Fibroblast of lung (primary cell): ENCODE results near the gene SCUBE1. TPM values are rescaled to one million over a fixed set of nuclear protein-coding genes. Genes with fewer than 3 reads are reported as not detected.
A peak's percentile ranks its signal among the peaks of the same experiment; 100 is the strongest.

Source experiments
- DNase-seq, 2 donors: peaks; one replicate each; pipeline versions ENCODE4 v3.0.0 to v3.0.0-alpha.2; 2010; ENCODE audit warnings: low read depth in 2 of 2
- H2AFZ ChIP-seq: 2 replicates; pipeline ENCODE4 v1.5.1; 2012; ENCODE audit warnings: low read length, control low read depth, inconsistent platforms
- H3K27ac ChIP-seq: 2 replicates; pipeline ENCODE4 v1.5.1; 2011; ENCODE audit warnings: low read length, control low read depth; ENCODE audit not compliant: insufficient read depth
- H3K27me3 ChIP-seq: 2 replicates; pipeline ENCODE4 v1.5.1; 2011; ENCODE audit warnings: mild to moderate bottlenecking, low read length; ENCODE audit not compliant: control insufficient read depth, insufficient read depth
- H3K36me3 ChIP-seq: 2 replicates; pipeline ENCODE4 v1.5.1; 2011; ENCODE audit warnings: low read length; ENCODE audit not compliant: control insufficient read depth, insufficient read depth
- H3K4me1 ChIP-seq: 2 replicates; pipeline ENCODE4 v1.5.1; 2011; ENCODE audit warnings: low read length; ENCODE audit not compliant: control insufficient read depth, insufficient read depth; ENCODE audit errors: extremely low read depth
- H3K4me2 ChIP-seq: 2 replicates; pipeline ENCODE4 v1.5.1; 2011; ENCODE audit warnings: low read length, control low read depth; ENCODE audit not compliant: insufficient read depth; ENCODE audit errors: extremely low read depth
- H3K4me3 ChIP-seq, 4 experiments: fragments of 200-600 bp in 1 of 4; sonication (generic) in 1 of 4; replicated peaks in 1 of 4; 2 replicates each; pipeline ENCODE4 v1.5.1; 2011 to 2016; ENCODE audit warnings: low read length in 4 of 4, low read depth in 3 of 4, mild to moderate bottlenecking in 3 of 4, control low read depth in 2 of 4, inconsistent platforms in 1 of 4, mixed read lengths in 1 of 4; ENCODE audit not compliant: insufficient read depth in 1 of 4; ENCODE audit errors: control extremely low read depth in 1 of 4
- H3K79me2 ChIP-seq: 2 replicates; pipeline ENCODE4 v1.5.1; 2012; ENCODE audit warnings: mild to moderate bottlenecking, low read length, inconsistent platforms; ENCODE audit not compliant: control insufficient read depth, insufficient read depth
- H3K9ac ChIP-seq: 2 replicates; pipeline ENCODE4 v1.5.1; 2011; ENCODE audit warnings: mild to moderate bottlenecking, low read length, control low read depth; ENCODE audit not compliant: insufficient read depth
- H3K9me3 ChIP-seq: 2 replicates; pipeline ENCODE4 v1.5.1; 2012; ENCODE audit warnings: low read depth, low read length; ENCODE audit not compliant: control insufficient read depth, insufficient read depth
- H4K20me1 ChIP-seq: 2 replicates; pipeline ENCODE4 v1.5.1; 2011; ENCODE audit warnings: low read length; ENCODE audit not compliant: control insufficient read depth, insufficient read depth; ENCODE audit errors: extremely low read depth
- CTCF ChIP-seq, 2 donors: IDR thresholded peaks in 1 of 2; conservative IDR thresholded peaks in 1 of 2; 1 replicate in 1 of 2; 2 replicates in 1 of 2; pipeline ENCODE4 v1.5.1; 2011 to 2012; ENCODE audit warnings: low read length in 2 of 2, control low read depth in 1 of 2, inconsistent platforms in 1 of 2, low read depth in 1 of 2, mild to moderate bottlenecking in 1 of 2
- EZH2 ChIP-seq: IDR thresholded peaks from 2 replicates; pipeline ENCODE4 v1.5.1; 2012; ENCODE audit warnings: low read length, control low read depth, mild to moderate bottlenecking; ENCODE audit errors: missing control alignments
- polyA plus RNA-seq, 2 donors: library from polyadenylated mRNA; depleted of rRNA in 1 of 2; stranded (reverse) in 1 of 2; unstranded in 1 of 2; fragments of >200 nt; gene quantifications; 2 replicates each; pipeline ENCODE4 v1.2.1, GENCODE V29; 2011 to 2012; ENCODE audit warnings: missing spikeins in 1 of 2
- total RNA-seq: library from RNA; depleted of rRNA; stranded (reverse); fragments of >200 nt; gene quantifications from 2 replicates; pipeline ENCODE4 v1.2.1, GENCODE V29; 2014

Gene SCUBE1
- total and polyA plus RNA-seq, 2 donors (not counting 1 experiment from before 2014, with no cell fraction given), result 0.17 TPM; not detected in 1

DNA sequence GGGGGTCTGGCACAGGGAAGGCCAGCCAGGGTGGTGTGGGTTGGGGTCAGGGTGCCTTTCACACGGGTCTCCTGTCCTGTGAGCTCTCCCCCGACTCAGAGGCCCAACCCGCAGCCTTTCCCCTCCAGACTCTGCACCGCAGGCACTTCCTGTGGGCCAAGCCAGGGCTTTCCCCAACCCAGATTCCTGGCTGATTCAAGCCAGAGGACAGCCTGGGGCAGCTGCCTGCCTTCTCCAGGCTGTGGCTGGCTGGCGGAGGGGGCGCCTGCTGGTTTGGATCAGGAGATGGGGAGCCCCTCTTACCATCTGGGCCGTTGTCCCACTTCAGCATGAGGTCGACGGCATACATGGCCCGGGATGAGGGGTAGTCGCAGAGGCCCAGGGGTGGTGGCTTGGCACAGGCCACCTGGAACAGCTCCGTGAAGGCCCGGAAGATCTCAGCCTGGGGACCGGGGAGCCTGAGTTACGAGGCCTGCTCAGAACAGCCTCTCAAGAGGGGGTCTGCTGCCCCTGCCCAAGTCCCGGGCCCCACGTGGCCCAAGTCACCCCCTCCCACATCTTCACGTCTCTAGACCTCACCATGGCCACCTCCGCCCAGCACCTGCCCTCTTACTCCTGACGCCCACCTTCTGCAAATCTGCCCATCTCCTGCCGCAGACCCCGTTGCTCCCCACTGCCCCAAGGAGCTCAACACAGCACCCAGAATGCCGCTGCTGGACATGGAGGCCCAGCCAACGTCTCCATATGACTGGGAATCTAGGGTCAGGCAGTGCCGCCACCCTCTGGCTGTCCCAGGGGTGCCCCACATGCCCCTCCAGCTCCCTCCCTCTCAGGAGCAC lies 174.5 kb downstream of the SCUBE1 start:
- H3K4me3 ChIP-seq, result no peak overlapping the region
- H3K79me2 ChIP-seq, result no peaks in the 10 kb centered on the region
- DNase-seq, result peak in 1 of 2 donors; percentile 45
- H3K9ac ChIP-seq, result no peak overlapping the region
- H2AFZ ChIP-seq, result no peak overlapping the region
- H3K27ac ChIP-seq, result no peak overlapping the region
- no peaks in the 10 kb centered on the region for H4K20me1 ChIP-seq
- H3K4me1 ChIP-seq, result peaks cover under 1% of the 10 kb centered on the region
- TF ChIP-seq CTCF (conservative IDR thresholded peaks at IDR 0.05 in 1 of 2, IDR thresholded peaks at IDR 0.05 in 1 of 2; ENCODE audit: low read depth in 1 of 2, low read length in 2 of 2), result no peak
- TF ChIP-seq EZH2, result no peak
- no peaks in the 10 kb centered on the region for H3K27me3 ChIP-seq
- no peak overlapping the region for H3K4me2 ChIP-seq
- H3K9me3 ChIP-seq, result no peaks in the 10 kb centered on the region
- H3K36me3 ChIP-seq, result peaks cover 12% of the 10 kb centered on the region

DNA sequence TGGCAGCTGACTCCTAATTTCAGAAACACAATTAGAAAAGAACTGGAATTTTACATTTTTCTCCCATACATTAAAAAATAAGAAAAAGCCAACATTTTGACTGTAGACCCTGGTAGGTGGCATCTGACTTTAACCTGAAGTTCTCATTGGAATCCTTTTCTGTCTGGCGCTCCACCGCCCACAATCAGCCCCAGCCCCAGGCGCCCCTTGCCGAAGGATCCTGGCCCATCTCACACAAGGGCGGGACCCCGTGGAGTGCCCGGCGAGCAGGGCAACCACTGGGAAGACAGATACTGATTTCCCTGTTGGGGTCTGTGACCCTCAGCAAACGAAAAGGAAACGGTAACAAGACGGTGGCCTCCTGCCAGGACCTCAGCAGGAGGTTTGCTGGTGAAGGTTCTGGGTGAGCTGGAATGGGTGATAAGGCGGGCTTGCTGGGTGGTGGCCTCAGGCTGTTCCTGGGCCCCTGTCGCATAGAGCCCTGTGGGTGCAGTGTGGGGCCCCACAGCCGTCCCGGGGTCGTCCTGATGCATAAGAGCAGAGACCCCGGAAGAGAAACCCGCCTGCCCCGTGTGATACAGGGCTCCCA lies 176.1 kb downstream of the SCUBE1 start:
- peaks cover 9% of the 10 kb centered on the region for H3K36me3 ChIP-seq
- H2AFZ ChIP-seq, result no peak overlapping the region
- TF ChIP-seq EZH2 (no peak), CTCF (conservative IDR thresholded peaks at IDR 0.05 in 1 of 2, IDR thresholded peaks at IDR 0.05 in 1 of 2; ENCODE audit: low read depth in 1 of 2, low read length in 2 of 2) (no peak)
- no peaks in the 10 kb centered on the region for H3K9me3 ChIP-seq
- H3K4me1 ChIP-seq, result peaks cover 11% of the 10 kb centered on the region
- H4K20me1 ChIP-seq, result no peaks in the 10 kb centered on the region
- no peak overlapping the region for H3K4me3 ChIP-seq
- no peaks in the 10 kb centered on the region for H3K27me3 ChIP-seq
- H3K27ac ChIP-seq, result no peak overlapping the region
- no peak overlapping the region for H3K9ac ChIP-seq
- H3K79me2 ChIP-seq, result no peaks in the 10 kb centered on the region
- H3K4me2 ChIP-seq, result no peak overlapping the region
- no peak for DNase-seq

DNA sequence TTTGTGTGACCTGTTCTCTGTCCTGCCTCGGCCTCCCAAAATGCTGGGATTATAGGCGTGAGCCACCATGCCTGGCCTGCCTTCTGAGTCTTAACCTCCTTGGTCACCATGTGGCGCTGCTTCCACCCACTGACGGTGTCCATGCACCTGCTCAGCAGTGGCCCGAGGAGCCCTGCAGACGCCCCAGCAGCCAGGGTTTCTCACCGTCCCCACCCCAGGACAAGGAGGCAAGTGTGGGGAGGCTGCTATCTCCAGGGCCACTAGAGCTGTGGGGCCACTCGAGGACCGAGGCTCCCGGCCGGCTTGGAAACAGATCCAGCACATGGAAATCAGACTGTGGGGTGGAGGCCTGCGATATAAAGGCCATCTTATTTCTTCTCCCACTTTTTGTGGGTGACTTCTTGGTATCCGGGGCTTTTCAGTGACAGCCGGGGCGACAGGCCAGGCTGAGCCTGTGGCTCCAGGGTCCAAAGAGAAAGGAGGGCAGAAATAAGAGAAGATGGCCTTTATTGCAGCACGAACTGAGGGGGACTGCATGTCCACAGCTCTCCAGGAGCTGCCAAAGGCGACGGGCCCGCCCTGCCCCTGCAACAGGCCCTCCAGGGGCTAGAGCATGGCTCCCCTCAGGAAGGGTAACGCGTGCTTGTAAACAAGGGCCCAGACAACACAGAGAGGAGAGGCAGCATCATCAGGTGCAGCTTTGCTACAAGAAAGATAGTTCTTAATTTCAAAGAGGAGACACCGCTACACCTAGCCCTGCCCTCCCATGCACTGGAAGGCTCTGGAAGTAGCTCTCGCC lies 176.8 kb downstream of the SCUBE1 start:
- Histone ChIP-seq H3K27ac (no peak overlapping the region), H3K36me3 (peaks cover 6% of the 10 kb centered on the region), H3K27me3 (no peaks in the 10 kb centered on the region), H3K4me3 (no peak overlapping the region), H3K79me2 (no peaks in the 10 kb centered on the region), H2AFZ (no peak overlapping the region), H3K4me2 (no peak overlapping the region), H3K4me1 (peaks cover 11% of the 10 kb centered on the region), H3K9me3 (no peaks in the 10 kb centered on the region), H3K9ac (no peak overlapping the region), H4K20me1 (no peaks in the 10 kb centered on the region)
- TF ChIP-seq EZH2, result no peak
- no peak for TF ChIP-seq CTCF (conservative IDR thresholded peaks at IDR 0.05 in 1 of 2, IDR thresholded peaks at IDR 0.05 in 1 of 2; ENCODE audit: low read depth in 1 of 2, low read length in 2 of 2)
- DNase-seq, result no peak
